Urinary bladder (tissue), 4 donors: Measurements from ENCODE around the gene SSTR3. TPM values are rescaled to one million over a fixed set of nuclear protein-coding genes. Genes with fewer than 3 reads are reported as not detected.
"Not testable (repeated sequence)": the region's sequence is repeated elsewhere in the genome, so short reads cannot be mapped to it uniquely, and the experiment has no call there.

ENCODE experiments used
- DNase-seq: peaks from one replicate; pipeline ENCODE4 v3.0.0-alpha.2; 2015; ENCODE audit errors: extremely low spot score
- H3K27ac ChIP-seq: one replicate; pipeline ENCODE4 v1.5.1; 2013; ENCODE audit warnings: low read depth, mild to moderate bottlenecking, moderate library complexity
- H3K36me3 ChIP-seq: one replicate; pipeline ENCODE4 v1.6.1; 2013; ENCODE audit warnings: mild to moderate bottlenecking, moderate library complexity; ENCODE audit not compliant: insufficient read depth
- H3K4me1 ChIP-seq: one replicate; pipeline ENCODE4 v1.6.1; 2013; ENCODE audit warnings: mild to moderate bottlenecking, moderate library complexity; ENCODE audit not compliant: insufficient read depth
- H3K4me3 ChIP-seq: one replicate; pipeline ENCODE4 v1.5.1; 2013; ENCODE audit warnings: low read depth, low read length
- WGBS: extraction: QIAGEN DNeasy Blood & Tissue Kit; methylation state at CpG from one replicate; pipeline ENCODE4 v1.1.7; 2013; 5-methylcytosine and 5-hydroxymethylcytosine counted together
- polyA plus RNA-seq: library from polyadenylated mRNA; stranded (reverse); fragments of 200-250 nt; gene quantifications from one replicate; pipeline ENCODE4 v1.2.3, GENCODE V29; 2013
- total RNA-seq: library from RNA; depleted of rRNA; stranded (reverse); fragments of >200 nt; gene quantifications from one replicate; pipeline ENCODE4 v1.2.3, GENCODE V29; 2014
- donor health status: healthy with polysubstance abuse.
- donor health status: healthy.

SSTR3 gene
- total and polyA plus RNA-seq, 2 donors, result not detected

DNA sequence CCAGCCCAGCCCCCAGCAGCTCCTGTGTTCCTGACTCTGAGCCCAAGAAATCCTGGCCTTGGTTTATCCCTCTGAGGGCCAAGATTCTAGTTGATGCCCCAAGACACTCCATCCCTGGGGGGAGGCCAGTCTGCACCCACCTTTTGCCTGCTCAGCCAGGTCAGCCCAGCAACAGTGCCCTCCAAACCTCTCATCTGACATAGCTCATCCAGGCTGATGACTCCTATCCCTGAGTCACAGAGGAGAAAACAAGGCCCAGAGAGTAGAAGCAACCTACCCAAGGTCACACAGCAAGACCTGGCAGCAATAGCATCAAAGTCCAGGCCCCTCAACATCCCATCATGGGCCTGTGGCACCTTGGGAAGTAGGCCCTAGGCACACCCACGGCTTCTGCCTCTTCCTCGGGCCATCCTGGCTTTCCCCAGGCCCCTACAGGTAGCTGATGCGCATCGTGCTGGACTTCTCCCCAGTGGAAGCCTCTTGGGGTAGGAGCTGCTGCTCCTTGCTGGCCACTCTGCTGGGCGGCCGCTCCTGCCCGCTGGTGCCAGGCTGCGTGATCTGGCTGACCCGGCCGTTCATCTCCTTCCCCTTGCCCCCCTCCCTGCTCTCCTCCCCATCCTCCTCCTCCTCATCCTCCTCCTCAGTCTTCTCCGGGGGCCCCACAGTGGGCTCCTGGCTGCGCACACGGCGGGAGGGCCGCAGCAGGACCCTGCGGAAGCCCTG, 6.0 kb downstream of the SSTR3 start:
- Histone ChIP-seq H3K4me3 (no peak overlapping the region), H3K27ac (no peak overlapping the region), H3K4me1 (no peaks in the 10 kb centered on the region), H3K36me3 (no peaks in the 10 kb centered on the region)
- WGBS, result 88% methylated on average over 16 of the region's 16 CpGs
- DNase-seq, result no peak

DNA sequence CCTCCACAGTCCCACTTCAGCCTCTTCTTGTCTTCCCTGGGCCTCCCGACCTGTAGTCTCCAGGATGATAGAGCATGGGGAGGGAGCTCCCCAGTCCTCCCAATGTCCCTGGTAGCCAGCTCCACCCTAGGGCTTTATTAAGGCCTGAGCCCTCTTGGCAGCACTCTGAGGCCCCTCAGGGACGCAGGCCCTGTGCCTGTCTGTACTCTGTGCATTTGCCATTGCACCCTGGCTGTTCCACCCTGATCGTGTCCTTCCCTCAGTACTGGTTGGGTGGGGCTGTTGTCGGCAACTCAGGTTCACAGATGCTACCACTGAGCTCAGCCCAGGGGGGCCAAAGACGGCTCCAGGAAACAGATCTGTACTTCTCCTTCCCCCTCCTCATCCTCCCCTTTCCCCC, 7.2 kb downstream of the SSTR3 start:
- Histone ChIP-seq H3K4me1 (no peaks in the 10 kb centered on the region), H3K4me3 (no peak overlapping the region), H3K27ac (no peak overlapping the region), H3K36me3 (no peaks in the 10 kb centered on the region)
- DNase-seq, result no peak
- WGBS, result 87% methylated on average over 5 of the region's 5 CpGs

DNA sequence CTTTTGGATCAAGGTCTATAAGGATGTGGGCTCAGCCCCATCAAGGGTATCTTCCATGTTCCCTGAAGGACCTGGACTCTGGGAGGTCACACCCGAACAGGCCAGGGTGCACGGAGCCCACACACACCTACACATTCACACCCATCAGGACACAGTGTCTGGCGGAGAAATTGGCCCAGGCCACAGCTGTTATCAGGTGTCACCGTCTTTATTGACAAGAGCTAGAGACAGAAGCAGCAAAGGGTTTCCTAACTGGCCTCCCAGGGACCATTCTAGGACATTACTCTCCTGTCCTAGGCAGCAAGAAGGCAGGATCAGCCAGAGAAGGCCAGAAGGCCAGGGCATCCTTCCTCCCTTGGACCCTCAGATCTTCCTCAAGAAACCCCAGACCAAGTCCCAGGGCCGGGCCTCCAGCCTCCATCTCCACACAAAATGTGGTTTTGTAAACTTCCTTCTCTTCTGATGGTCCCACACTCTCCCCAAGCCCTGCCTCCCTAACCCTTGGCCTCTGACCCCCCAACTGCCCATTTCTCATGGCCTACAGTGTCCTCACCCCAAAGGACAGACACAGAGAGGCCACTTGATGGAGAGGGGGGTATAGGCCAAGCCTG, 8.1 kb downstream of the SSTR3 start:
- Histone ChIP-seq H3K36me3 (no peaks in the 10 kb centered on the region), H3K4me3 (no peak overlapping the region), H3K4me1 (no peaks in the 10 kb centered on the region), H3K27ac (no peak overlapping the region)
- DNase-seq, result no peak
- 87% methylated on average over 5 of the region's 5 CpGs for WGBS

DNA sequence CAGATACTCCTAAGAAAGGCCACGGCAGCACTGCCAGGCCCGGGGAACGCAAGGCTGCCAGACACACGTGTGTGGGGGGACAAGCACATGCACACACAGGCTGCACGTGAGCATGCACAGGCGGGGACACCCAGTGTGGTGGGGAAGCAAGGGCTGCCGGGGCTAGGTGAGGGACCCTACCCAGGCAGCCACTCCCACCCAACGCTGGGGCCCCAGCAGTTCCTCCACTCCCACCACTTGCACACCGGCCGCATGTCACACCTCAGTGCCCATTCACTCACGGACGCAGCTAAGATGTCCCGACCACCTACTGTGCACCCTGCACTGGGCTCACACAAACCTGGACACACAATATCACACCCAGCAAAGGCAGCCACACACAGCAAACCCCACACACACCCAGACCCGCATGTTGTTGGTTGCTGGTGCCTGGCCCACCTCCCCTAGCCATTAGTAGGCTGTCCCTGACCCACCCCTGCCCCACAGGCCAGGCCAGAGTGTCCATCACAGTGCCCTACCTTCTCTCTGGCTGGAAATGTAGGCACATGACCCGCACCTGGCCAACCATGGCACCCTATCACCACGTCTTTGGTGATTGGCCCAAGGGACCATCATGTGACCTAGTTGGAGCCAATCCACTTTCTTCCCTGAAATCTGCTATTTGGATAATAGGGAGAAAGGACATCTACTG, 8.8 kb downstream of the SSTR3 start:
- DNase-seq, result no peak
- Histone ChIP-seq H3K4me3 (no peak overlapping the region), H3K36me3 (no peaks in the 10 kb centered on the region), H3K27ac (no peak overlapping the region), H3K4me1 (no peaks in the 10 kb centered on the region)
- 84% methylated on average over 16 of the region's 16 CpGs for WGBS

DNA sequence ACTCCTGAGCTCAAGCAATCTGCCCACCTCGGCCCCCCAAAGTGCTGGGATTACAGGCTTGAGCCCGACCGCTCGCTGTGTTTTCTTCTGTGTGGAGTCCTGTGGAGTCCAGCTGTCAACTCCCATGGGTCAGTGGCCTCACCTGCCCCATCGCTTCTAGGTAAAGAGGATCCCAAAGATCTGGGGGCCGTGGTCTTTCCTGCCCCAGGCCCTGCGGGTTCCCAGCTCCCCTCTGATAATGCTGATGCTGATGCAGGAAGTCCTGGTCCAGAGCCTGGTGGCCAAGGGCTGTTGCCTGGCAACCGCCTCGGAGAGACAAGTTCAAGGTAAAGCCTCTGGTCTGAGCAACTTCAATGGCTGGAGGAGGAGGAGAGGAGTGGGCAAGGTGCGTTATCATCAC, 9.6 kb downstream of the SSTR3 start:
- 83% methylated on average over 10 of the region's 10 CpGs for WGBS
- H3K4me1 ChIP-seq, result no peaks in the 10 kb centered on the region
- no peak overlapping the region for H3K4me3 ChIP-seq
- H3K36me3 ChIP-seq, result no peaks in the 10 kb centered on the region
- DNase-seq, result no peak
- H3K27ac ChIP-seq, result no peak overlapping the region

DNA sequence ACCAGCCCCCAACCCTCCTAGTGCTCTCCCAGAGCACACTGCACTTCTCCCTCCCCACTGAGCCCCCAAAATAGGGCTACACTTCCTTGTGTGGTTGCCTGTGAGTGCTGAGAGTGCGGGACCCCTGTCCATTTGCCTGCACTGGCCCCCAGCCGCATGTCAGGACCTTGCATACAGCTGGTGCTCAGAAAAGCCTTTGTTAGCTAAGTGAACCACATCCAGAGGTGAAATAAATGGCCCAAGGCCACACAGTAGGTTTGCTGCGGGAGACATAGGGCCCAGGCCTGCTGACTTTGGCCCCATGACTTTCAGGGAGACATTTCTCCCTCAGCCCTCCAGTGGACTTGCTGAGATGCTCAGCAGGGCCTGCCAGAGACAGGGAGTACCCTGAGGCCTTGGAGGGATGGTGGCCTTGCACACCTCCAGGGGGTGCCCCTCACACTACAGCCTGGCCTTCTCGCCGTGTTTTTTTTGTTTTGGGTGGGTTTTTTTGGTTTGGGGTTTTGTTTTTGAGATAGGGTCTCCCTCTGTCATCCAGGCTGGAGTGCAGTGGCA, 10.2 kb downstream of the SSTR3 start:
- Histone ChIP-seq H3K27ac (no peak overlapping the region), H3K4me3 (no peak overlapping the region), H3K36me3 (no peaks in the 10 kb centered on the region), H3K4me1 (no peaks in the 10 kb centered on the region)
- WGBS, result 90% methylated on average over 5 of the region's 5 CpGs
- DNase-seq, result no peak

DNA sequence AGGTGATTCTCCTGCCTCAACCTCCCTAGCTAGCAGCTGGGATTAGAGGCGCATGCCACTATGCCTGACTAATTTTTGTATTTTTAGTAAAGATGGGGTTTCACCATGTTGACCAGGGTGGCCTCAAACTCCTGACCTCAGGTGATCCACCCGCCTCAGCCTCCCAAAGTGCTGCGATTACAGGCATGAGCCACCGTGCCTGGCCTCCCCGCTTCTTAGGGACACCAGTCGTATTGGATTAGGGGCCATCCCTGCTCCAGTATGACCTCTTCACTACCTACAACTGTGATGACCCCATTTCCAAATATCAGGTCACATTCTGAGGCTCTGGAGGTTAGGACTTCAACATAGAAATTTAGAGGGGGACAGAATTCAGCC, 10.8 kb downstream of the SSTR3 start:
- not testable (repeated sequence) for H3K27ac ChIP-seq, H3K4me3 ChIP-seq, DNase-seq, H3K4me1 ChIP-seq, H3K36me3 ChIP-seq
- WGBS, result 98% methylated on average over 6 of the region's 6 CpGs

DNA sequence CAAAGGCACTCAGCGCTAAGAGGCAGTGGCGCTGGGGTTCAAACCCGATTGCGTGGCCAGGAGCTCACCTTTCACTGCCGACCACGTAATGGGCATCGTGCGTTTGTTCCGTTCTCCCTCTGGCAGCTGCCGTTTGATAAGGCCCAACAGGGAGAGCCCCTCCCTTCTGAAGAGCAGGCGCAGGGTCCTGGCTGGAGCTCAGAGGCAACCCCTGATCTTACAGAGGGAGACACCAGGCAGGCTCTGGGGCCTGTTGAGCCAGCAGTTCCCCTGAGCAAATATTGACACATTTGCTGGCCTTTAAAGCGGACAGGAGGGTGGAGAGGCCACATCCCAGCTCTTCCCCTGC, 12.5 kb downstream of the SSTR3 start:
- 14% methylated on average over 12 of the region's 12 CpGs for WGBS
- no peak for DNase-seq
- H3K36me3 ChIP-seq, result no peaks in the 10 kb centered on the region
- no peak overlapping the region for H3K4me3 ChIP-seq
- H3K4me1 ChIP-seq, result no peaks in the 10 kb centered on the region
- H3K27ac ChIP-seq, result no peak overlapping the region

DNA sequence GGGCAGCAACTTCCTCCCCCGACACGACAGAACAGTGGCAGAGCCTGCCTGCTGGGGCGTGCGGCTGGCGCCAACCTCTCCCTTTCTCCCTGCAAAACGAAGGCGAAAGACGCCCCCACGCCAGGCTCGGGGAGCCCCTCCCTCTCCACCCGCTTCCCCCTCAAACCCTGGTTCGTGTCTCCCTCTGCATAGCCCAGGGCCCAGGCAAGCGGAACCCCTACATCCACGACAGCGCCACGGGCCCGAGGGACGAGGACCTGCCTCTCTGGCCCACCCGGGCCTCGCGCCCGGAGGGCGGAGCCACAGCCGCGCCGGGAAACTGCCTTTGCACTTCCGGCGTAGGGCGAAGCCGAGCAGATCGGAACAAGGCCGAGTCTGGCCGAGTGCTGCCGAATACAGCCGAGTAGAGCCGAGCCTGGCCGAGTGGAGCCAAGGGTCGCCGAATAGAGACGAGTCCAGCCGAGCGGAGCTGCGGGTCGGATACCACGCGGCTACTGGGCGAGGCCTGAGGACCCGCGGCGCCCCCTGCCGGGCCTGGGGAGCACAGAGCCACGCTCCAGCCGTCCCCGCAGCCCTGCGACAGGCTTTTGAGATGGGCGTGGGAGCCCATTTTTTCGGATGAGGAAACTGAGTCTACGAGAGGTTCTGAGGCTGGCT, 13.0 kb downstream of the SSTR3 start:
- Histone ChIP-seq H3K4me3 (peak overlapping the region; percentile 36), H3K36me3 (no peaks in the 10 kb centered on the region), H3K4me1 (no peaks in the 10 kb centered on the region), H3K27ac (peak overlapping the region; percentile 82)
- peak; percentile 97 for DNase-seq
- WGBS, result under 1% methylated on average over 58 of the region's 58 CpGs

DNA sequence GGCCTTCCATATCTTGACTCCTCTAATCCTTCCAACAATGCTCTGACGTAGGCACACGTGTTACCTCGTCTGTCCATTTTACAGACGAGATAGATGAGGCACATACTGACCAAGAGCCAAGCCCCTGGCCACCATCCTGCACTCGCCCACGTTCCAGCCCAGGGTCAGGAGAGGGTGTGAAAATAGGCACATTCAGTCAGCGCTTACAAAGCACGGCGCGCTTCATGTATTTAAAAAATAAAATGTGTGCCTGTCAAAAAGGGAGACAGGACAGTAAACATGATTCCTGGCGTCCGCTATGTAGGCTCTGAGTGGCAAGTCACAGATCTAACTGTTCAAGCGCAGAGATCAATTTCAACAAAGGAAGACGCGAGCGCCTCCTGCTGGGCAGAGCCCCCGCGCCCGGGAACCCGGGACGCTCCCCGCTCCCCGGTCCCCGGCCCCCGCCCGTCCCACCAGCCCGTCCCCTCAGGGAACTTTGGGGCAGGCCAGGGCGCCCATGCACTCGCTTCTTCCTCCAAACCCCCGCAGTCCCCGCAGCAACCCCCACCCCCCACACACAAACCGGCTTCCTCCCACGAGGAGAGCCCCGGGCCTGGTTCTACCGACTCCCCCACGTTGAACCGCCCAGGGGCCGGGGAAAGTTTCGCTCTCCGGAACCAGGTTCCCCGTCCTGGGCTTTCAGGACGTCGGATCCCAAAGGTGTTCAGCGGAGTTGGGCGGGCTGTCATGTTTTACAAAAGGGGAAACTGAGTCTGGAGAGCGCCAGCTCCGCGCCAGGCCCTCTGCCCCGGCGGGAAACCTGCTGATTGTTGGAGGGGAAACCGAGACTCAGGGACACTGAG, 13.8 kb downstream of the SSTR3 start:
- 4% methylated on average over 51 of the region's 51 CpGs for WGBS
- Histone ChIP-seq H3K27ac (peak overlapping the region; percentile 82), H3K36me3 (no peaks in the 10 kb centered on the region), H3K4me1 (no peaks in the 10 kb centered on the region), H3K4me3 (peak overlapping the region; percentile 36)
- no peak for DNase-seq

DNA sequence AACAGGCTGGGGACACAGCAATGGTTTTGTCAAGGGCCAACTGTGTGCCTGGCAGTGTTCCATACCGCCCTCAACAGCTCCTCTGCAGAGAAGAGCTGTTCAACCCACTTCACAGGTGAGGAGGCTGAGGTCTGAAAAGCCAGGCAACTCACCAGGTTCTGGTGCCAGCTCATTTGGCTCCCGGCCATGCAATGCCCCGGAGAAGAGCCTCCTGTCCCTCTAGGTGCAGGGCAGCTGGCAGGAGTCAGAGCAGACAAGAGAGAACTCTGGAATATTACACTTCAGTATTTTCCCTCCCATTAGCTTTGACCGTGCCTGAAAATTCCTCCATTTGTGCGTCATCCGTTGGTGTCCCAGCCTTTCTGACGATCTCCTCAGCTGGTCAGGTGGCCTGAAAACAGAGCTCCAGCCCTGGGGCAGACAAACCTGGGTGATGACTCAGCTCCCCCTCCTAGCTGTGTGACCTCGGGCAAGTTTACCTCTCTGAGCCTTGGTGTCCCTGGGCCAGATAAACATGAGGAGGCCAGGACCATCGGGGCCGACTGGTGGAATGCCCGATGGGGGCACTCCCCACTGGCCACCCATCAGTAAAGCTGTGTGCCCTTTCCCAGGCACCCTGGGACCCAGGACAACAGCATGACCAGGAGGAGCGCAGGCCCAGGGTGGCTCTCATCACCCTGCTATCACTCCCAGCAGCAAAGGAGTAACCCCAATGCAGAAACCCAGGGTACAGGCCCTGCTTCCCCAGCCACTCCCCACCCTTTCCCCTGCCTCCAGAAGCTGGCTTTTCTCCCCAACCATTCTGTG, 14.6 kb downstream of the SSTR3 start:
- 34% methylated on average over 12 of the region's 12 CpGs for WGBS
- Histone ChIP-seq H3K36me3 (no peaks in the 10 kb centered on the region), H3K4me3 (no peak overlapping the region), H3K4me1 (no peaks in the 10 kb centered on the region), H3K27ac (peak overlapping the region; percentile 57)
- DNase-seq, result no peak

DNA sequence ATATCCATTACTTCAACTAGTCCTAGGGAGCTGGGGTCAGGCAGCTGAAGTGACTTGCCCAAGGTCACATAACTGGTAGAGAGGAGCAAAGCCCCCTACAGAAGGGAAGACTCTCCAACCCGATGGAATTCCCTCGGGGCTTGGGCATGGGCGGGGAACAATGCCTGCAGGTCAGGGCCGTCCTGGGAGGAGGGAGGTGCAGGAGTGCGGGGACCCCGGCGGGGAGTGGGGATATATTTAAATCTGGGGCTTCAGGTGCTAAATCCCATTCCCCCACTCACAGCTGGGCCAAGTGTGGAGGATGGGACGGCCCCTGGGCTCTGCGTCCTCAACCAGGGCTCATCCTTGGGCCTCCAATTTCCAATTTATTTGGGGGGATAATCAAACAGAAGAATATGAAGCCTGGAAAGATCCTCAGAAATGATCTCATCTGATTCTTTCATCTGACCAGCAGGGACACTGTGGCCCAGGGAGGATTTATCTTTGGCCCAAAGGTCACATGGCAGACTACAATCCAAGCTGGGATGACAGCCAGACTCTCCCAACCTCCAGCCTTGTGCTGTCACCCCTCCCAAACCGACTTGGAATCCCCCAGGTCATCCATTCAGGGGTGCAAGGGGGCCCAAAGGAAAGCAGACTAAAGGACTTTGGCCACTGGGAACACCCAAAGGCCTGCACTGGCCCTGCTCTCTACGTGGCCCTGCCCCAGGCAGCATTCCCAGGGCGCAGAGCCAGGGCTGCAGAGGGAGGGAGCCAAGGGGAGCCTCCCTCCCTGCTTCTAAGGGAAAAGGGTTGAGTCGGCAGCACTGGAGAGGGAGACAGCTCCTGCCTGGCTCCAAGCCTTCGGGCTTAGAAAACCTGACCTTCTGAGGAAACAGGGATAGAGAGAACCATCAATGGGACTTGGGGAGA, 15.5 kb downstream of the SSTR3 start:
- 39% methylated on average over 14 of the region's 14 CpGs for WGBS
- Histone ChIP-seq H3K27ac (peak overlapping the region; percentile 45), H3K4me3 (no peak overlapping the region), H3K36me3 (no peaks in the 10 kb centered on the region), H3K4me1 (no peaks in the 10 kb centered on the region)
- no peak for DNase-seq
